ENCODE data around the gene PRKN.

- TF ChIP-seq ZSCAN18 (tag by site-specific recombination; IDR thresholded peaks at IDR 0.05) (no peak), YY1 (tag by site-specific recombination; IDR thresholded peaks at IDR 0.05) (no peak), REST (tag by site-specific recombination; IDR thresholded peaks at IDR 0.05) (no peak), CTCF (tag by site-specific recombination; IDR thresholded peaks at IDR 0.05) (no peak), HOXA7 (CRISPR knock-in tag; IDR thresholded peaks at IDR 0.05; ENCODE audit: borderline replicate concordance) (no peak), ZNF488 (tag by site-specific recombination; IDR thresholded peaks at IDR 0.05) (no peak), ZNF274 (IDR thresholded peaks at IDR 0.05; ENCODE audit: low read length) (no peak), ZNF274 (tag by site-specific recombination; IDR thresholded peaks at IDR 0.05; ENCODE audit: borderline replicate concordance) (no peak)
These were observed 527.5 kb downstream of the PRKN start for GRCh38 chr6:162200041-162200440.
